GM21360 (cell line): ENCODE measurements around the gene FBXO42.
A peak's percentile ranks its signal among the peaks of the same experiment; 100 is the strongest.
"Not testable (repeated sequence)": the region's sequence is repeated elsewhere in the genome, so short reads cannot be mapped to it uniquely, and the experiment has no call there.

Source experiments
- ATAC-seq: cut with Tn5 transposase; IDR thresholded peaks from one replicate; pipeline ENCODE4 v1.9.1; 2021; ENCODE audit warnings: mild to moderate bottlenecking, moderate library complexity; ENCODE audit not compliant: unreplicated experiment

FBXO42 gene

GRCh38 chr1:16222716-16223115 lies 129.6 kb downstream of the FBXO42 start:
- ATAC-seq, result not testable (repeated sequence)

GRCh38 chr1:16221499-16221898 lies 130.8 kb downstream of the FBXO42 start:
- no peak for ATAC-seq

DNA sequence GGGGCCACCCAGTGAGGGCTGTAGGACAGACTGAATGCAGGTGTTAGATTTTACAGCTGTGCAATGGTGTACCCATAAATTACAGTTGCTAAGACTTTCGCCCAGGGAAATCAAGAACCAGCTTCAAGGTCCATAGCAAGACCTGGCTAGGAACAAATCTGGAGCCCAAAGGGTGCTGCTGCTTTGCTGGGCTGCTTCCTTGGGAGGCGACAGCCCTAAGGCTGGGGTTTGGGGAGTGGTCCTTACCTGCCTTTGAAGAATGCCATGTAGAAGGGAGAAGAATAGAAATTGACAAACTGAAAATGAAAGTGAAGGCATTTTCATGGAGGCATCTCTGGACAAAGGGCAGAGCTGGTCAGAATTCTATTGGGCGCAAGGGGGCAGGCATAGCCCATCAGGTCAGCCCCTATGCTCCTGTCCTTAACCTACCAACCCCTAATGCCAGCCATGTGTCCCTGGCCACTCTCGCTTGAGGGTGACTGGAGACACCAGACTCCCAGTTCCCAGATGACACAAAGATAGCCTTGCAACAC lies 132.2 kb downstream of the FBXO42 start:
- no peak for ATAC-seq

DNA sequence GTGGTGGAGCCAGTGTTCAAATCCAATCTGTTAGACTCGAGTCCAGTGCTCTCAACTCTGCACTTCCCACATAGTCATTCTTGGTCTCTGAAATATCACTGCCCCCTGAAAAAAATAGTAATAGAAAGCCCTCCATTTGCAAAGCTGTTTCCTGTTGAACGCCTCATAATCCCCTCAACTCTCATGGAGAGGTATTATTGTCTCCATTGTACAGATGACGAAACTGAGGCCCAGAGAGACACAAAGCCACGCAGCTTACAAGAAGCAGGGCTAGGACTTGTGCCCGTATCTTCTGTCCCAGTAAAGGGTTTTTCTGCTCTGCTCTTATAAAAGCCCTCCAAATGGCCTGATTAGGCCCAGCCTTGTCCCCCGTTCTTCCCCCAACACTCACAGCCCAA lies 133.6 kb downstream of the FBXO42 start:
- ATAC-seq, result no peak

DNA sequence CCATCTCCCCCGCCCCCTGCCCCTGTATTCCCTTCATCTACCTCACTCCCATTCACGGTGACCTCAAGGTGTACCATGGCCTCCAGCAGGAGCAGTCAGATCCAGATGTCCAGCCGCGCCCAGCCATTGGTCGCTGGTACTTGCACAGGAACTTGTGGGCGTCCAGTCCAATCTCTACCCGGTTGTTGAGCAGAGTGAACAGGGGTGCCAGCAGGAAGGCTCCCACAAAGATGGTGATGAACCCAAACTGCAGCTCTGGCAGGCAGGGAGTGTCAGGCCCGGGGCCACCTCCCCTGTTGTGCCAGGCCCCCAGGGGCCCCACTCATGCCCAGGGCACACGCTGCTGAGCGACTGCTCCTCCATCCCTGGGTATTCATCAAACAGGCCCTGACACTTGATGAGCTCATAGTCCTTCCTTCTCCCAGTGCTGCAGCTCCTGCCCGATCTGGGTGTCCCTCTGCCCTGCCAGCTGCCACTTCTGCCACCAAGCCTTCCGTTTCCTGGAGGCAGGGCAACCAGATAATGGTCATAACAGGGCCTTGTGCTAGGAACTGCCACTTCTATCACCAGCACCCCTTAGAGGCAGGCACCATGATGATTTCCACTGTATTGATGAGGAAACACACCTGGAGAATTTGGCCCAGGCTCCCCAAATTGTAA lies 134.1 kb downstream of the FBXO42 start:
- no peak for ATAC-seq

DNA sequence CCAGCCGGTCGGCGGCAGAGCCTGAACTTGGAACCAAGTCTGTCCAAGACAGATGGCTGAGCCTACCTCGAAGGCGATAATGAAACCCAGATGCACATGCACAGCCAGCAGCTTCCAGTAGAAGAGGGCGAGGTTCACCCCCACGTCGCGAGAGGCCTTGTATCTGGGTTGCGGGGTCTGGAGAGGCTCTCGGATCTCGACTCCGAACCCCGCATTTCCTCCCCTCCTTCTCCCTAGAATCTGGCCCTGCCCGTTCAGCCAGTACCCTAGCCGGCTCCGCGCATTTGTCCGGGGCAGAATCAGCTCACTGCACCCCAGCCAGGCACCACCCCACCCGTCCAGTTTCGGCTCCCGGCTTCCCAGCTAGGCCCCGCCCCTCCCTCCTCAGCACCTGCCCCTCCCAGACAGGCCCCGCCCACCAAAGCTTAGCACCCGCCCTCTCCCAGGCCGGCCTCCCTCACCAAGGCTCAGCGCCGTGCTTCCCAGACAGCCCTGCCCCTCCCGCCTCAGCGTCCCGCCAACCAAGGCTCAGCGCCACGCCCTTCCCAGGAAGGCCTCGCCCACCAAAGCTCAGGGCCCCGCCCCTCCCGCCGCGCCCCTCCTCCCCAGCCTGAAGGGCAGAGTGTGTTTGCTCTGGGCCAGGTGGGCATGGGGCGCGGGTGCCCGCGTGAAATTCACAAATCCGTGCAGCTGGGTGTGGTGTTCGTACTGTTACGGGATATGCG lies 135.1 kb downstream of the FBXO42 start:
- ATAC-seq, result peak; percentile 93

- peak; percentile 51 for ATAC-seq
Measured at GRCh38 chr1:16215882-16216753, 136.2 kb downstream of the FBXO42 start.

- ATAC-seq, result not testable (repeated sequence)
Measured at GRCh38 chr1:16215240-16215639, 137.0 kb downstream of the FBXO42 start.

DNA sequence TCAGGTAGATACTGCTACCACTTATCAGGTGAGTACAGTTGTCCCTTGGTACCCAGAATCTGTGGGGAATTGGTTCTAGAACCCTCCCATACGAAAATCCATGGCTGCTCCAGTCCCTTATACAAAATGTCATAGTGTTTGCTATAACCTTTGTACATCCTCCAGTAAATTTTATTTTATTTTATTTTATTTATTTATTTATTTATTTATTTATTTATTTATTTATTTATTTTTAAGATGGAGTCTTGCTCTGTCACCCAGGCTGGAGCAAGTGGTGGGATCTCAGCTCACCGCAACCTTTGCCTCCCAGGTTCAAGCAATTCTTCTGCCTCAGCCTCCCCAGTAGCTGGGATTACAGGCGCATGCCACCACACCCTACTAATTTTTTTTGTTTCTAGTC lies 138.7 kb downstream of the FBXO42 start:
- ATAC-seq, result not testable (repeated sequence)

- no peak for ATAC-seq
Measured at GRCh38 chr1:16213013-16213412, 139.3 kb downstream of the FBXO42 start.

DNA sequence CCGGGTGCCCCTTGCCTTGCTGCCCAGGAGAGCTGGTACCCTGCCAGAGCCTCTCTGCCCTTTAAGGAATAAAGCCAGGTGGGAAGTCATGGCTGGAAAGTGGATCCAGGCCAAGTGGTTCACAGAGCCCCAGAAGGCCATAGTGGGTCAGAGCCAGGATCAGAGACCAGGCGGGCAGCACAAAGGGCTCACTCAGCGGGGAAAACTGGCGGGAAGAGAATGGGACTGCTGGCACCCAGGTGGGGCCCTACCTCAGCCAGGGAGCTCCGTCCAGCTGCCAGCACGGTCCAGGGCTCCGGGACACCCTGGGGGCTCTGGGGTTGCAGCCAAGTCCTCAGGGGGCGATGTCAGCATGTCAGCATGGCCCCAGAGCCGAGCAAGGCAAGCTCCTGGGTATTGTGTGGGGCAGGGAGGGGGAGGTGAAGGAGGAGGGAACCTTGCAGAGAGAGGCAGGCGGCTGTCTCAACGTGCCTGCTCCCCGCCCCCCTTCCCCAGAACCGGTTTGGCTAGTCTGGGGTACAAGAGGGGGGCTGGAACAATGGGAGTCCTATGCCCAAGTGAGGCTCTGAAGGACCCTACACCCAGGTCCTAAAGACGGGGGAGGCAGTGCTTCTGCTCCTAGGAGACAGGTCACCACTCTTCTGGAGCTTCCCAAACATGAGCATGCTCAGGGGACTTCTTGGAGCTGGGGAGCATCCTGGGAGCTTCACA lies 139.9 kb downstream of the FBXO42 start, which contains the start of gene ARHGEF19:
Gene ARHGEF19, minus strand, starts transcription at position 402 of the 711 bp plus-strand sequence. CDS start 3,598 bp downstream, outside the sequence.
- no peak for ATAC-seq

DNA sequence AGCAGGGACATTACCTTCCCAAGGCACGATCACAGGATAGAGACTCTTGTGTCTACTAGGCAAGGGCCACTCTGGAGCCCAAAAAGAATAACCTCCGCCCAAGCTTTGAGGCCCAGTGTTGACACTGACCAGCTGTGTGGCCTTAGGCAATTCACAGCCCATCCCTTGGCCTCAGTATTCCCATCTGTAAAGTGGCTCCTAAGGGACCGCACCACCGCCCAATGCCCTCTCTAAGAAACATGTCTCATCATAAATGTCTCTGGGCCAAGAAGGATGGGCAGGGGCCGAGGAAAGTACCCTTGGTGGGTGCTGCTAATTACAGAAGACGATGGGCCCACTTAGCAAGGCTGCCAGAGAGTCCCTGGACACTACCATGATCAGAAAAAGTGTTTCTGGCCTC lies 140.5 kb downstream of the FBXO42 start:
- no peak for ATAC-seq

DNA sequence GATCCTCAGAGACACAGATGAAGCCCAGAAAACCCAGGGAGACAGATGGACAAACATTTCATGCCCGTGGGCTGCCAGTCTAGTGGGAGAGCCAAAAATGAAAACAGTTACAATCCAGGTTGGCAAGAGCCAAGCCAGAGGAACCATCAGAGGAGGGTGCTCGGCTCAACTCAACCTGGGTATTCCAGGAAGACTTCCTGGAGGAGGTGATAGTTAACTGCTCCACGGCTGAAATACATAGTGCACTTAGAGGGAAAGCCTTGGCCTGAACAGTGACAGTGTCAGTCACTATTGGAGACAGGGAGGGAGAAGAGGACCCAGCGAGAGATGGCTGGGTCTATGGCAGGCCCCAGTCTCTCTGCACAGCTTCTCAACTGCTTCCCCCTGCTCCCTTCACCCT lies 141.7 kb downstream of the FBXO42 start:
- ATAC-seq, result no peak

DNA sequence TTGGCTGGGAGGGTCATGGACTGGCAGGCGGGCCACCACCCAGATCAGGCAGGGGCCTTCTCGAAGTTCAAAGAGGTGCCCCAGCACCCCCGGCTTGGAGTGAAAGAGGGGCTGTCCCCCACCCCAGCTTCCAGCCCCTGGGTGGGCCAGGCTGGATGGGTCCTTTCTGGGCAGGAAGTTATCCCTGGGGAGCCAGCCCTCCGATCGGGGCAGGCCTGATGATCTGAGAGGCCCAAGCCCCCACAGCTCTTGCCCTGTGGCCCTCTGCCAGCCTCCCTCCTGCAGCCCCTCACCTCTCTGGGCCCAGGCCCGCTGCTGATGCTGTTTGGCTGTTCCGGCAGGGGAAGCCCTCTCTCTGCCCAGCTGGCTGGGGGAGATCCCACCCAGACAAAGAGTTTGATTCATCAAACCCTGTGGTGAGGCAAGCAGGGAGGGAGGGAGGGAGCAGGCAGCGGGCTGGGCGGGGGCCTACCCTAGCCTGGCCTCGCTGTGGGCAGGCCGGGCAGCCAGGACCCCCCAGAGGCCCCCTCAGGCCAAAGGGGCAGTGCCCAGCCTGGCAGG lies 142.4 kb downstream of the FBXO42 start:
- no peak for ATAC-seq

DNA sequence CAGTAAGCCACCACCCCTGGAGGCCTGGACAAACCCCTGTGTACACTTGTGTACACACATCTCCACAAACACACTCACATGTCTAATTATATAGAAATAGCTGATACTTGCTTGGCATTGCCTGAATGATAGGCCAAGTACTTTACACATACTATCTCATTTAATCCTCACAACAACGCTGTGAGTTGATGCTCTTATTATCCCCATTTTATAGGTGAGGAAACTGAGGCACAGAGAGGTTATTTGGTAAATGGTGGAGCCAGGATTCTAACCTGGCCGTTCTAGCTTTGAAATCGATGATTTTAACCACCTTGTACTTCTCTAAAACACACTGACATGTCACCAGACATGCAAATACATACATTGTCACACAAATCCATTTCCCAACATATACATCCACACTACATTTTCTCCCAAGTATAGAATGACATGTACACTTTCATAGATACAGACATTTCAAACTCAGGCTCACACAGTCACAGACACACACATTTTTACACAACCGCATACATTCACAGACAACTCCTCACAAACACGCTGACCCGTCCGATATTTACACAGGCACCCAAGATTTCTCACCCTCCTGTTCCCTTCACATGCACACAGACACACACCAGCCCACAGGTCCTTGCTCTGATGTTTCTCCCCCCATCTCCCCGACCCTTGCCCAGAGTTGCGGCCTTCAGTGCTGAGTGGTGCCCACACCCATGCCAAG lies 143.0 kb downstream of the FBXO42 start:
- no peak for ATAC-seq

DNA sequence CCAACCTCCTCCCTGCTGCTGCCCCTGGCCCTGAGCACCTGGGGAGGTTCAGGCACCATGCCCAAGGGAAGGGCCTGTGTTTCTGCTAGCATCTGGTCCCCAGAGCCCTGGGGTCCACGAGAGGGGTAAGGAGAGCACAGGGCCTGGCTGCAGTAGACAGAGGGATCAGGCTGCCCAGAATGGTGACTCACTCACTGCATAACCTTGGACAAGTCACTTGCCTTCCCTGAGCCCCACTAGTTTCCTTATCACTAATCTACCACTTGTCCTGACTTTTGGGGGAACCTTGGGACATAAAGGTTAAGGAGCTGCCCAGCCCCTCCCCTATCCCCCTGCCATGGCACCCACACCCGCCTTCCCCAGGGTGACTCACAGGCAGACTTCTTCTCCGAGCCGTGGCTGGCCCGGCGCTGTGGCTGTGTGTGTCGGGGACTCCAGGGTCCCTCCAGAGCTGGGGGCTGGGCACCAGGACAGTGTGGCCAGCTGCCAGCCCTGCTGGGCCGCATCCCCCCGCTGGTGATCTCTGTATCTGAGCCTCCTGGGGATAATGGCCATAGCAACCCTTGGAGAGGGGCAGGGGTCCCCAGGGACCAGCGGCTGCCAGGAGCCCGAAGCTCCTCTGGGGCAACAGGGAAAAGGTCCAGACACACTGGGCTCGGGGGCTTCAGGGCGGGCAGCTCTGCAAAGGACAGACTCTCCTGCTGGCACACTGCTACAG lies 143.9 kb downstream of the FBXO42 start:
- ATAC-seq, result no peak

- ATAC-seq, result no peak
Measured at GRCh38 chr1:16207318-16208269, 144.7 kb downstream of the FBXO42 start.
